NCI-H345 treated with DMSO at 0.1 percent for 48 hours (cell line): Measurements from ENCODE around the gene CEACAM1.
"Not testable (repeated sequence)": the region's sequence is repeated elsewhere in the genome, so short reads cannot be mapped to it uniquely, and the experiment has no call there.

Source experiments
- DNase-seq: peaks from one replicate; lab custom pipeline; 2025; ENCODE audit not compliant: unreplicated experiment; lab: John Stamatoyannopoulos, UW

CEACAM1 gene

DNA sequence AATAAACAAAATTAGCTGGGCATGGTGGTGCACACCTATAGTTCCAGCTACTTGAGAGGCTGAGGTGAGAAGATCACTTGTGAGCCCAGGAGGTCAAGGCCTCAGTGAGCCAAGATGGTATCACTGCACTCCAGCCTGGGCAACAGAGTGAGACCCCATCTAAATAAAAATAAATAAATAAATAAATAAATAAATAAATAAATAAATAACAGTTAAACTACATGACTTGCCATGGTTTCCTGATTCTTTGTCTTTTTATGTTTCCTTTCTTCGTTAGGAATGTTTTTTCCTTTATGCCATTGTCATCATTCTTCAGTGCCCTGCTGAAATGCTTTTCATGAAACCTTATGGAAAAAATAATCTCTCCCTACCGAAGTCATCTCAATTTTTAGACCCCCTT lies 50.3 kb downstream of the CEACAM1 start:
- DNase-seq, result no peak

DNA sequence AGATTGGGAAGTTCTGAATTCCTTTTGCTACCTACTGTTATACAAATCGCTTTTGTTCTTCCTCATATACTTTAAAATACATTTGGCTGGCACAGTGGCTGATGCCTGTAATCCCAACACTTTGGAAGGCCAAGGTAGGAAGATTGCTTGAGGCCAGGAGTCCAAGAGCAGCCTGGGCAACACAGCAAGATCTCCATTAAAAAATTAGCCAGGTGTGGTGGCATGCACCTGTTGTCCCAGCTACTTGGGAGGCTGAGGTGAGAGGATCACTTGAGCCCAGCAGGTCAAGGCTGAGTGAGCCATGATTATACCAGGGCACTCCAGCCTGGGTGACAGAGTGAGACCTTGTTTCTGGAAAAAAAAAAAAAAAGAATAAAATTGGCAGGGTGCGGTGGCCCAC lies 51.2 kb downstream of the CEACAM1 start:
- DNase-seq, result no peak

DNA sequence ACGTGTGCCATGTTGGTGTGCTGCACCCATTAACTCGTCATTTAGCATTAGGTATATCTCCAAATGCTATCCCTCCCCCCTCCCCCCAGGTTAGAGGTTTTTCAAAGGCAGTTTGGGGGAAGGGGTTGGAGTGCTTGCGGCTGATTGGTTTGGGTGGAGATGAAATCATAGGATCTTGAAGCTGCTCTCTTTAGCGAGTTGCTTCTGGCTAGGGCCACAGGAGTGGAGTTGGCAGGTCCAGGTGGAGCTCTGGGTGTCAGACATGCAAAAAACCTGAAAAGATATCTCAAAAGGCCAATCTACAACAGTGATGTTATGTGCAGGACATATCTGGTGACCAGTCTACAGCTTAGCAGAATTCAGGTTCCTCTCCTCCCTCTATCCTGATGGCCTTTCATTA lies 52.9 kb downstream of the CEACAM1 start:
- DNase-seq, result no peak

DNA sequence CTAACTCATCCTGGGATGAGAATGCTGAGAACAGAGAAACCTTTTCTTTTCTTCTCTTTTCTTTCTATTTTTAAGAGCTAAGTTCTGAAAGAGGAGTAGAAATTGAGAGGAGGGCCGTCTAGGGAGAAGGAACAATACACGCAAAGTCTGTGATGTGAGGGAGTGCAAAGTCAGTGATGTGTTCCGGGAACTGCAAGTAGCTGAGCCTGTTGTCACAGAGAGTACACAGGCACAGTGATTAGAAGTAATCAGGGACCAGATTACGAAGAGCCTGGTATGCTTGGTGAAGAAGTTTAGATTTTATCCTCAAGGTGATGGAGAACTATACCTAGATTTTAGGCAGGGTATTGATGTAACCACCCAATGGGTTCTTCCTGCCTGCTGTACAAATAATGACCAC lies 53.5 kb downstream of the CEACAM1 start:
- no peak for DNase-seq

DNA sequence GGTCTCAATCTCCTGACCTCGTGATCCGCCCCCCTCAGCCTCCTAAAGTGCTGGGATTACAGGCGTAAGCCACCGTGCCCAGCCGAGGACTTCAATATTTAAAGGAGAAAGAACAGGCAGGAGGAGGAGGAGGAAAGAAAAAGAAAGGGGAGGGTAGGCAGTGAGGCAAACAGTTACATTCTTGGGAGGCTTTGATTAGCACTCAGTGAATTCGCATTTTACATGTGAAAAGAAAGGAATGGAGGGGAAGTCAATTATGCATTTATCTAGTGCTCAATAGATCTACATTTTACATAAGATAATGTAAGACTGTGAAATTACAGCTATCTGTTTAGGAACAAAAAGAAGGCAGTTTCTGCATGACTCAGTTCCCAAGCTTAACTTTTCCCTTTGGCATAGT lies 54.6 kb downstream of the CEACAM1 start:
- no peak for DNase-seq

DNA sequence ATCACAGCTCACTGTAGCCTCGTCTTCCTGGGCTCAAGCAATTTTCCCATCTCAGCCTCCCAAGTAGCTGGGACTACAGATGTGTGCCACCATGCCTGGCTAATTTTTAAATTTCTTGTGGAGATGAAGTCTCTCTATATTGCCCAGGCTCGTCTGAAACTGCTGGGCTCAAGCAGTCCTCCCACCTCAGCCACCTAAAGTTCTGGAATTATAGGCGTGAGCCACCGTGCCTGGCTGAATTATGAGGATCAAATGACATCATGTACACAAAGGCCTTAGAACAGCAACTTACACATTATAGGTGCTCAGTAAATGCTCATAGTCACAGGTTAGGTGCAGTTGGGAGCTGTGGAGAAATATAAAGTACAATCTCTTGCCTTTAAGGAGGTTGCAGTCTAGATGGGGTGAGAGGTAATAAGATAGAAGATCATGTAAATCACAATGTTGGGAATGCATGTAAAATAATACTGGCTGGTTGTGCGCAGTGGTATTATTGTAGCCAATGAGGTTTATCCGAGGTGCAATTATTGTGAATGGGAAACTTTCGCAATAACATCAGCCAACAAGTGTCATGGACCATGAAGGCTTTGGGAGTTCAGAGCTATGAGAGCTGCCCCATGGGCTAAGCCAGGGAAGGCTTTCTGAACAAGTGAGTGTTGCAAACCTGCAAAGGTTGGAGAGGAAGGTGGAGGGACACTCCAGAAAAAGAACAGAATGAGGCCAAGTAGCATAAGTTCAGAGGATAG lies 55.7 kb downstream of the CEACAM1 start:
- no peak for DNase-seq

DNA sequence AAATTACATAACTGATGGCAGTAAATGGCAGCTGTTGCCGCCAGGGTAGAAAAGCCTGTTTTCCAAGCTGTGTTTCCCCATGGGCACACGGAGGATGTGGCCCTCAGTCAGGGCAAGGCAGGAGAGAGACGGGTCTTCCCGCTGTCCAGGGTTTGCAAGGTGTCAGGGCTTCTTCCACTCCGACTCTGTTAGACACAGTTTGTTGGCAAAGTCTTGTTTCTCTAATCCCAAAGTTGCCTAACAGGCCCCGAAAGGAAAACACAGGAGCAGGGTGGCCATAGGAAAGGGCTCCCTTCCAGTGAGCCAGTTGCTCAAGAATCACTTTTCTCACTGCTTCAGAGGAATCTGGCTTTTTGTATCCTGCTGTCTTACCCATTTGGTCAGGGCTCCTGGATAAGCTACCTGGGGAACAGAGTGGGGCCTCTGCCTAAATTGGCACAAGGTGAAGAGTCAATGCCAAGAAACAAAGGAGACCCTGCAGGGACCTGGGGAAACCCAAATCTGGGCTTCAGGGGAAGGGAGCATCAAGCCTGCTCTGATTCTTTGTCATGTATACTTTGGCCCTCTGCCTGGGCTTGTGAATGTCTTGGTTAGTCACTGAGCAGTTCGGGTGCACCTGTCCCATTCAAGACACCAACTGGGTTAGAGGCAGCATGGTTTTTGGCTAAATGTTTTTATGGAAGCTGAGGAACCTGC lies 56.6 kb downstream of the CEACAM1 start:
- DNase-seq, result no peak

DNA sequence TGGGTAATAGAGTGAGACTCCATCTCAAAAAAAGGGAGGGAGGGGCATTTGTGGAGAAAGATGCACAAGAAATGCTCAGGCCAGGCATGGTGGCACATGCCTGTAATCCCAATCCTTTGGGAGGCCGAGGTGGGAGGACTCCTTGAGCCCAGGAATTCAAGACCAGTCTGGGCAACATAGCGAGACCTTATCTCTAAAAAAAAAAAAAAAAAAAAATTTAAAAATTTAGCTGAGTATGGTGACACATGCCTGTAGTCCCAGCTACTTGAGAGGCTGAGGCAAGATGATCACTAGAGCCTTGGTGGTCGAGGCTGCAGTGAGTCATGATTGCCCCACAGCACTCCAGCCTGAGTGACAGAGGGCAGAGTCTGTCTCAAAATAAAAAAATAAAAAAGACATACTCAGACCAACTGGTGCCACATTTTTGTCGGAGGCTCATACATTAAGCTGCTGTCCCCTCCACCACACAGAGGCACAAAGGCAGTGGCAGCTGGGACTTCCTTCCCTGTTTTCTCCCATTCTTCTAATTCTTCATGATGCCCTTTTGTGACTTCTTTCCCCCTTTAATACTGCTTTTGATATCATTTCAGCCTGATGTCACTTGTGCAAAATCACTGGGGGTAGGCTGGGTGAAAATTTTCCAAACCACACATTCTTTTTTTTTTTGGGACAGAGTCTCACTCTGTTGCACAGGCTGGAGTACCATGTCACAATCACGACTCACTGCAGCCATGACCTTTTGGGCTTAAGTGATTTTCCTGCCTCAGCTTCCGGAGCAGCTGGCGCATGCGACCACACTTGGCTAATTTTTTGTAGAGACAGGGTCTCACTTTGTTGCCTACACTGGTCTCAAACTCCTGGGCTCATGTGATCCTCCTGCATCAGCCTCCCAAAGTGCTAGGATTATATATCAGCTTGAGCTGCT lies 58.7 kb downstream of the CEACAM1 start:
- no peak for DNase-seq

DNA sequence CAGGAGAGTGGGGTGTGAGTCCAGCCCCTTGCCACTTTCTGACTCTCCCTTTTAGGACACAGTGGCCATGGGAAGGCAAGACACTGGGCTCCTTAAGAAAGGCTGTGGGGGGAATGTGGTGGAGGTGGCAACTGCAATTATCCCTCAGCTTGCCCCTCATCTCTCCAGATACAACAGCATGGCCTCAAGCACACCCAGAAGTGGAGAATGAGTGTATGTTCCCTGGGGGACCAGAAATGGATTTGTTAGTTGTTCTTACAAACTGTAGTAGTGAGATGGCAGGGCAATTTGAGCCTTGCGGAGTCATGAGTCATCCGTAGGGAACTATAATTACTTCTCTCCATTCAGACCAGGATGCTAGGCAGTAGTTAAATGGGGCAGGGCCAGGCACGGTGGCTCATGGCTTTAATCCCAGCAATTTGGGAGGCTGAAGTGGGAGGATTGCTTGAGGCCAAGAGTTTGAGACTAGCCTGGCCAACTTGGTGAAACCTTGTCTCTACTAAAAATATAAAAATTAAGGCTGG lies 59.9 kb downstream of the CEACAM1 start:
- no peak for DNase-seq

DNA sequence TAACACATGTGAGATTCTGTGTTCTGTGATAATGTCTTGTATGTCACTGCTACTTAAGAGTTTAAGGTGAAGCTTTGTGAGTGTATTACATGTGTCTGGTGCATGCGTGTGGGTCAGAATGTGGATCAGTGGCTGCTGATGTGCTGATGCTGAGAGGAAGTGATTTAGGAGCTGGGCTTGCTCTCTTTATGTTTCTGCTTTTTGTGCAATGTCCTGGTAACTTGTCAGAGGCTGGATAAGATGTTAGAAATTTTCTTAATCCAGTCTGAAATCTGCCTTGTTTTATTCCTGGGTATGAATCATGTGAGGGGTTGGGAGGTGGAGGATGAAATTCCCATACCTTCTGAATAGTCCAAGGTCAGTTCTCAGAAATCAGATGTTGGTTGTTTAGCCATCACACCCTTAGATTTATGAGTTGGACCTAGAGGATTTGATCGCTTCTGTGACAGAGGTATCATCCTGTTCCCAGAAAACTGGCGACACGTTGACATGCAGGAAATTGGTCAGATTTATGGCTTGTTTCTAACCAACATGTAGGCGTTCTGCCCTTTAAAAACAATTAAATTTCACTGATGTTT lies 61.0 kb downstream of the CEACAM1 start:
- DNase-seq, result no peak

DNA sequence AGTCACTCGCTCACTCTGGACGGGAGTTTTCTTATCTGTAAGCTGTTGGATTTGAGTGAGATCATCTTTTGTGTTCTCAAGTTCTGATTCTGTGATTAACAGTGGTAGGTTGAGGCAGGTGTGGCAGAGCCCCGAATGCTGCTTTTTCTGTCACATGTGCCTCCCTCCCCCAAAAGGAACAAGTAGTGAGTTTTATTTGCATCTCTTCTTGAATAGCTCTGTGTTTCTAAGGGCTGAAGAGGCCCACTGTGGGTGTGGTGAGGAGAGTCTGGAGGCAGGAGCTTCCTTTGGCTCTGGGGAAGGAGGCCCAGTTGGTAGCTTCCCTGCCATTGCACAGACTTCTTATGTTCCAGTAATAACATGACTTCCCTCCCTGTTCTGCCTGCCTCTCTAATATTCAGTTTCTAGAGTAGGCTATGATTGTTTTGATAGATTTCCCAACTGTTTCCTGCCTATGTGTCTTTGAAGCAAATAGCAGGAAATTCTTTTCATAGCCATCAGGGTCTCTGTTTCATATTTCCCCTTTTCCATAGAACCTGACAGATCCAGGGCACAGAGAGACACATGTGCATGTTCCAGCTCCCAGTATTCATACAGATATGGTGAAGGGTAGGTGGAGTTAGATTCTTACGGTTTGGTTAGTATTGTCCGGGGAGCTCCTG lies 61.6 kb downstream of the CEACAM1 start:
- DNase-seq, result no peak

DNA sequence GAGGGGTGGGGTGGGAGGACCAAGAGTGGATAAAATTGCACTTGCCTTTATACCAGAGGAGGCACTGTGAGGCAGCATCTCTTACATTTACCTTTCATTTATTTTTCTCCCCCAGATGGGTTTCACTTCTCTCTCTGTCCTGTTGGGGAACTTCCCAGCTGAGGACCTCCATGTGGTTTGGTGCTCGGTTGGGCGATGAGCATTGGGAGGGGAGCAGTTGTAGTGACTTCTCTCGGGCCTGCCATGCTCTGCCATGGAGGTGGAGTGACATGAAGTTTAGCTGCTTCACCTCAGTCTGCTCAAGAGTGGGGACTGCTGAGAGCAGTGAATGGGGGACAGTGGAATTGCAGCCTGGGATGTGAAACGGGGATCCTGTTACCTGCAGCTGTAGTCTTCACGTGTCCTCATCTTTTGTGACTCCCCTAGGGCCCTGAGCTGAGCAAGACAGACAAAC lies 62.4 kb downstream of the CEACAM1 start:
- DNase-seq, result no peak

DNA sequence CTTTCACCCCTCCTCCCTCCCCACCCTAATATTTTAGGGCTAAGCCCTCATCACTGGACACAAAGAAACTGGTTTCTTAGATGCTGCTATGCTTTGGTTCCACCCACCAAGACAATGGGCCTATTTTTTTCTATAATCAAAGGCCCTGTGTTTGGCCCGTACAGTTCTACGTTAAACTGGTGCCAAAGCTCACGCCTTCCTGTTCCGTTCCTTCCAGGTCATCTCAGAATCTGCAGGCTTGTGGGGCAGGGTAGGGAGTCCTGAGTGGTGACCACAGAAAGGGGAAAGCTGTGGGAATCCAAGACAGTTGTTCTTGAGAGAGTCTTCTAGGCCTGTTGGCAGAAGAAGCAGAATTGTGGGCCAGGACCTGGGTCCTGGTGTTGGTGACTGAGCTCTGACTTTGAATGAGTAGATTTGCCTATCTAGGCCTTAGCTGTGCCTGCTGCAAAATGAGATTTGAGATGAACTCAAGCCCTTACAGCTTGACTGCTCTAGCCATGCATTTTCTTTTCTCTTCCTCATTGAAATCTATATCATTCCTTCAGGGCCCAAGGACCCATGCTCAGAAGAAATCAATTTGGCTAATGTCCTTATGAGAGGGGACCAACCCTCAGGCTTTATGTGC lies 66.5 kb downstream of the CEACAM1 start:
- no peak for DNase-seq

DNA sequence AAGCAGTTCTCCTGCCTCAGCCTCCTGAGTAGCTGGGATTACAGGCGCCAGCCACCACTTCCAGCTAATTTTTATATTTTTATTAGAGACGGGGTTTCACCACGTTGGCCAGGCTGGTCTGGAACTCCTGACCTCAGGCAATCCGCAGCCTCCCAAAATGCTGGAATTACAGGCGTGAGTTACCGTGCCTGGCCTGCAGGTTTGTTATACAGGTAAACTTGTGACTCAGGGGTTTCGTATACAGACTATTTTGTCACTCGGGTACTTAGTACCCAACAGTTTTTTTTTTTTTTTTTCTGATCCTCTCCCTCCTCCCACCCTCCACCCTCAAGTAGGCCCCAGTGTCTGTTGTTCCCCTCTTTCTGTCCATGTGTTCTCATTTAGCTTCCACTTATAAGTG lies 67.0 kb downstream of the CEACAM1 start:
- not testable (repeated sequence) for DNase-seq

DNA sequence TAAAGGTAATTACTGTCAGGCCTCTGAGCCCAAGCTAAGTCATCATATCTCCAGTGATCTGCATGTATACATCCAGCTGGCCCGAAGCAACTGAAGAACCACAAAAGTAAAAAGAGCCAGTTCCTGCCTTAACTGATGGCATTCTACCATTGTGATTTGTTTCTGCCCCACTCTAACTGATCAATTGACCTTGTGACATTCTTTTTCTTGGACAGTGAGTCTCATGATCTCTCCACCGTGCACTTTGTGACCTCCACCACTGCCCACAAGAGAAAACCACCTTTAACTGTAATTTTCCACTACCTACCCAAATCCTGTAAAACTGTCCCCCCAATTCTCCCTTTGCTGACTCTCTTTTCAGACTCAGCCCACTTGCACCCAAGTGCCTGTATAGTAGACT lies 68.4 kb downstream of the CEACAM1 start:
- DNase-seq, result no peak
